Measurements from ENCODE around the gene GLMP.

GLMP gene

GRCh38 chr1:156247460-156248322, 47.8 kb downstream of the GLMP start, which contains the start of gene PAQR6:
TSS of gene PAQR6 (minus strand) at chr1:156248056. CDS start at chr1:156246731, 1,325 bp downstream.
- DNase-seq: no peak

DNA sequence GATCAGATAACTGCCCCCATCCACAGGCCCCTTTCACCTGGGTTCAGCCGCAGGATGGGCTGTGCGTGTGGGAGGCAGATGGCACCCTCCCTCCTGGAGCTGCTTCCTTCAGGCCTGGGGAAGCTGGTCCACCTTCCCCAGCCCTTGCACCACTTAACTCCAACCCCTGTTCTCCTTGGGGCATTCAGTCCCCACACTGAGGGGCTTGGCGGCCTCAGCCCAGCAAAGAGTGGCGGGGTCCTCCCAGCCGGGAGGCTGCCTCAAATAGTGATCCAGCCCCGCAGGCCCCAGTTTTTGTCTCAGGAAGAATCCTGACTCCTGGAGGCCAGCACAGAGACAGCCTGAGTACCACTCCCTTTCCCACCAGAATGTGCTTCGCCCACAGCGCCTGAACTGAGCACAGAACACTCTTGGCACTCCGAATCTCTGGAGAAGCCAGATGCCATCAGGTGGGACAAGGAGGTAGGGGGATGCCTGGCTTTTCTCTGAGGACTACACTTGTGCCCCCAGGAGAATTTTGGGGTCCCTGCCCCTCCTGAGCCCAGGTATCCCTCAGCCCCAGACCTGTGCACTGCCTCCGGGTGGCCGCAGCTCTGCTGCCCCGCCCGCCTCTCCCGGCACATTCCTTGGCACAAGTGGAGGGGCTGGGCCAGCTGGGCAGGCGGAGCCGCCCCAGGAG, 48.6 kb downstream of the GLMP start:
- DNase-seq: no peak

- DNase-seq: no peak
These were observed 49.2 kb downstream of the GLMP start for GRCh38 chr1:156246241-156246780.

DNA sequence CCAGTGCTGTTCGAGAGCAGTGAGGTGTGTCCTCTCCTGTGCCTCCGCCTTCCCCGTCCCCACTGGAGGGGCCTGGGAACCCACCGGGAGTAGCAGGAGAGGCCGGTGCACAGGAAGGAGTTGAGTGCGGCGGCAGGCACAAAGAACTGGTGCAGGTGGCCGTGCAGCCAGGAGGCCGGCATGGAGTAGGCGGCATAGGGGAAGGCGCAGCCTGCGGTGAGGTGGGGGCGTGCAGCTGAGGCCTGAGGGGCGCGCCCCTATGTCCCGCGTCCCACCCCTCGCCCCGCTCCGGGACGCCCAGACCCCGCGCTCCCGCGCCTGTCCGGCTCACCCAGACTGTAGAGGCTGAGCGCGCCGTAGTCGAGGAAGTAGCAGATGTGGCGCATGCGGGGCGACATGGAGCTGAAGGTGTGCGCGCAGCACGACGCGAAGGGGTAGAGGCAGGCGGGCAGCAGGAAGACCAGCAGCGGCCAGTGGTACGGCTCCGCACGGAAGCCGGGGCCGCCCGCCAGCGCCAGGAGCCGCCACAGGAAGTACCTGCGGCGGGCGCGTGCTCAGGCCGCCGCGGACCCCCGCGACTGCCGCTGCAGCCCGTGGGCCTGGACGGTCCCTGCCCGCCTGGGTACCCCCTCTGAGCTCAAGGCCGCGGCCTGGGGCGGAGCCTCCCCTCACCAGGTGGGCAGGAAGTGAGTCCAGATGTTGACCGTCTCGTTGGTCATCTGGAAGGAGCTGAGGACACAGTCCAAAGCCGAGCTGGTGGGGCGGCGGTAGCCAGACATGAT, 49.8 kb downstream of the GLMP start:
- DNase-seq: no peak

- no peak for DNase-seq
These were observed 50.8 kb downstream of the GLMP start for GRCh38 chr1:156244712-156245111.

DNA sequence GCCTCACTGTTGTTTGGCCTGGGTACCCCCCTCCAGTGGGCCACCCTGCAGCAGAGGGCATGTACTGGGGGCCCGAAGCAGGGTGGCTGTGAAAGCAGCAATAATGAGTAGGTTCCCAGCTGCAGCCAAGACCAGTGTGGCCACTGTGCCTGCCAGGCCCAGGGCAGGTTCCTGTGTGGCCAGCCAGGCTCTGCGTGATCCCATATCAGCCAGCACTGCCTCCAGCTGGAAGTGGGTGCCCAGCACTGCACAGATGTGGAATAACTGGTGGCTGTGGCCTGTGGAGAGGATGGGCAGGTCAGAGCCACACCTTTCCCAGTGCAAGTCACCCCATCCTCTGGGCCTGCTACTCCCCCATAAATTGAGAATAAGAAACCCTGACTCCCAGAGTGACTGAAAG, 51.4 kb downstream of the GLMP start:
- no peak for DNase-seq

DNA sequence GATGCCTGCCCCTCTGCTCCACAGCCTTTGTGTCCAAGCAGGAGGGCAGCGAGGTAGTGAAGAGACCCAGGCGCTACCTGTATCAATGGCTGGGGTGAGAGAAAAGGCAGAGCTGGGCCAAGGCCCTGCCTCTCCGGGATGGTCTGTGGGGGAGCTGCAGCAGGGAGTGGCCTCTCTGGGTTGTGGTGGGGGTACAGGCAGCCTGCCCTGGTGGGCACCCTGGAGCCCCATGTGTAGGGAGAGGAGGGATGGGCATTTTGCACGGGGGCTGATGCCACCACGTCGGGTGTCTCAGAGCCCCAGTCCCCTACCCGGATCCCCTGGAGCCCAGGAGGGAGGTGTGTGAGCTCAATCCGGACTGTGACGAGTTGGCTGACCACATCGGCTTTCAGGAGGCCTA, 52.7 kb downstream of the GLMP start:
- DNase-seq: no peak

All from NCI-H2107 (cell line).